HEK293 (cell line): ENCODE data around the gene KIF5A.

Experiments
- GLIS2 ChIP-seq: fragments of 450-650 bp; formaldehyde crosslinking; IDR thresholded peaks from 2 replicates; pipeline ENCODE4 v1.5.1; 2016; ENCODE audit warnings: missing biosample characterization, missing genetic modification characterization
- HOXC10 ChIP-seq: sonication (generic); formaldehyde crosslinking; IDR thresholded peaks from 2 replicates; pipeline ENCODE4 v1.8.1; 2023; ENCODE audit warnings: mild to moderate bottlenecking, missing genetic modification reagents
- MYNN ChIP-seq: fragments of 450-650 bp; formaldehyde crosslinking; IDR thresholded peaks from 2 replicates; pipeline ENCODE4 v1.5.1; 2016; ENCODE audit warnings: missing biosample characterization, missing genetic modification characterization, borderline replicate concordance
- MZF1 ChIP-seq: fragments of 450-650 bp; formaldehyde crosslinking; IDR thresholded peaks from 2 replicates; pipeline ENCODE4 v1.5.1; 2017; ENCODE audit warnings: missing biosample characterization, missing genetic modification characterization, borderline replicate concordance
- PRDM1 ChIP-seq: fragments of 450-650 bp; formaldehyde crosslinking; IDR thresholded peaks from 2 replicates; pipeline ENCODE4; 2016; ENCODE audit warnings: missing biosample characterization, missing genetic modification characterization
- PRDM4 ChIP-seq: fragments of 450-650 bp; formaldehyde crosslinking; IDR thresholded peaks from 2 replicates; pipeline ENCODE4 v1.5.1; 2017; ENCODE audit warnings: missing biosample characterization, missing genetic modification characterization
- RBAK ChIP-seq: fragments of 450-650 bp; formaldehyde crosslinking; IDR thresholded peaks from 2 replicates; pipeline ENCODE4 v1.5.1; 2016; ENCODE audit warnings: missing biosample characterization, missing genetic modification characterization
- SCRT2 ChIP-seq: fragments of 450-650 bp; formaldehyde crosslinking; IDR thresholded peaks from 2 replicates; pipeline ENCODE4 v1.5.1; 2016; ENCODE audit warnings: missing biosample characterization, missing genetic modification characterization
- TCF7L2 ChIP-seq: IDR thresholded peaks from 2 replicates; pipeline ENCODE4 v1.6.1; 2011; ENCODE audit warnings: low read depth, mild to moderate bottlenecking, inconsistent platforms, low read length, moderate library complexity, borderline replicate concordance
- ZBTB49 ChIP-seq: fragments of 450-650 bp; formaldehyde crosslinking; IDR thresholded peaks from 2 replicates; pipeline ENCODE4 v1.5.1; 2016; ENCODE audit warnings: missing biosample characterization, missing genetic modification characterization, low read depth
- ZBTB7A ChIP-seq: fragments of 450-650 bp; formaldehyde crosslinking; IDR thresholded peaks from 2 replicates; pipeline ENCODE4 v1.5.1; 2016; ENCODE audit warnings: low read depth, missing biosample characterization, missing genetic modification characterization
- ZFP3 ChIP-seq: fragments of 450-650 bp; formaldehyde crosslinking; IDR thresholded peaks from 2 replicates; pipeline ENCODE4 v1.5.1; 2016; ENCODE audit warnings: low read depth, missing biosample characterization, missing genetic modification characterization
- ZFP37 ChIP-seq: fragments of 450-650 bp; formaldehyde crosslinking; IDR thresholded peaks from 2 replicates; pipeline ENCODE4 v1.5.1; 2016; ENCODE audit warnings: missing biosample characterization, missing genetic modification characterization
- ZNF175 ChIP-seq: fragments of 450-650 bp; formaldehyde crosslinking; IDR thresholded peaks from 2 replicates; pipeline ENCODE4 v1.5.1; 2016; ENCODE audit warnings: missing biosample characterization, missing genetic modification characterization
- ZNF23 ChIP-seq: fragments of 450-650 bp; formaldehyde crosslinking; IDR thresholded peaks from 2 replicates; pipeline ENCODE4 v1.5.1; 2016; ENCODE audit warnings: missing biosample characterization, missing genetic modification characterization, borderline replicate concordance
- ZNF292 ChIP-seq: fragments of 450-650 bp; formaldehyde crosslinking; IDR thresholded peaks from 2 replicates; pipeline ENCODE4 v1.5.1; 2016; ENCODE audit warnings: low read depth, missing biosample characterization, missing genetic modification characterization, borderline replicate concordance
- ZNF354C ChIP-seq: fragments of 450-650 bp; formaldehyde crosslinking; IDR thresholded peaks from 2 replicates; pipeline ENCODE4 v1.5.1; 2016; ENCODE audit warnings: missing biosample characterization, missing genetic modification characterization, low read depth, borderline replicate concordance
- ZNF366 ChIP-seq: fragments of 450-650 bp; formaldehyde crosslinking; conservative IDR thresholded peaks from 2 replicates; pipeline ENCODE4 v1.5.1; 2016; ENCODE audit warnings: missing biosample characterization, missing genetic modification characterization
- ZNF391 ChIP-seq: fragments of 450-650 bp; formaldehyde crosslinking; IDR thresholded peaks from 2 replicates; pipeline ENCODE4 v1.5.1; 2016; ENCODE audit warnings: low read depth, missing biosample characterization, missing genetic modification characterization, borderline replicate concordance
- ZNF416 ChIP-seq: fragments of 450-650 bp; formaldehyde crosslinking; IDR thresholded peaks from 2 replicates; pipeline ENCODE4 v1.5.1; 2016; ENCODE audit warnings: missing biosample characterization, missing genetic modification characterization
- ZNF423 ChIP-seq: fragments of 450-650 bp; formaldehyde crosslinking; IDR thresholded peaks from 2 replicates; pipeline ENCODE4 v1.5.1; 2016; ENCODE audit warnings: missing biosample characterization, missing genetic modification characterization
- ZNF529 ChIP-seq: fragments of 450-650 bp; formaldehyde crosslinking; IDR thresholded peaks from 2 replicates; pipeline ENCODE4 v1.5.1; 2017; ENCODE audit warnings: missing genetic modification characterization, missing biosample characterization; ENCODE audit not compliant: insufficient replicate concordance
- ZNF555 ChIP-seq: fragments of 450-650 bp; formaldehyde crosslinking; conservative IDR thresholded peaks from 2 replicates; pipeline ENCODE4 v1.5.1; 2017; ENCODE audit warnings: missing biosample characterization, mild to moderate bottlenecking, missing genetic modification characterization, inconsistent platforms
- ZNF561 ChIP-seq: fragments of 450-650 bp; IDR thresholded peaks from 2 replicates; pipeline ENCODE4 v1.5.1; 2018; ENCODE audit warnings: missing biosample characterization, missing genetic modification characterization, borderline replicate concordance
- ZNF624 ChIP-seq: fragments of 450-650 bp; formaldehyde crosslinking; IDR thresholded peaks from 2 replicates; pipeline ENCODE4 v1.5.1; 2017; ENCODE audit warnings: missing biosample characterization, missing genetic modification characterization
- ZXDB ChIP-seq: fragments of 450-650 bp; formaldehyde crosslinking; IDR thresholded peaks from 2 replicates; pipeline ENCODE4 v1.5.1; 2016; ENCODE audit warnings: missing biosample characterization, missing genetic modification characterization
- TF ChIP-seq, protein P1 (sequence below): fragments of 450-650 bp; formaldehyde crosslinking; IDR thresholded peaks from 2 replicates; pipeline ENCODE4 v1.5.1; 2016; ENCODE audit warnings: missing biosample characterization, missing genetic modification characterization
- TF ChIP-seq, protein P2 (sequence below): fragments of 450-650 bp; formaldehyde crosslinking; IDR thresholded peaks from 2 replicates; pipeline ENCODE4 v1.5.1; 2016; ENCODE audit warnings: missing biosample characterization, missing genetic modification characterization
- TF ChIP-seq, protein P3 (sequence below): fragments of 450-650 bp; formaldehyde crosslinking; IDR thresholded peaks from 2 replicates; pipeline ENCODE4 v1.5.1; 2017; ENCODE audit warnings: missing biosample characterization, missing genetic modification characterization

The KIF5A gene

GRCh38 chr12:57522011-57522886 is 27.6 kb upstream of the KIF5A start, which contains the start of gene MBD6 (continued):
- peak; percentile 96 for TF ChIP-seq ZNF366 (tag by site-specific recombination)
- TF ChIP-seq PRDM1 (tag by site-specific recombination): peak; percentile 22; the same call in 1 of the 2 replicates
- TF ChIP-seq ZXDB (tag by site-specific recombination): peak; percentile 72
- TF ChIP-seq PRDM4: peak; percentile 92
- TF ChIP-seq, protein P1, sequence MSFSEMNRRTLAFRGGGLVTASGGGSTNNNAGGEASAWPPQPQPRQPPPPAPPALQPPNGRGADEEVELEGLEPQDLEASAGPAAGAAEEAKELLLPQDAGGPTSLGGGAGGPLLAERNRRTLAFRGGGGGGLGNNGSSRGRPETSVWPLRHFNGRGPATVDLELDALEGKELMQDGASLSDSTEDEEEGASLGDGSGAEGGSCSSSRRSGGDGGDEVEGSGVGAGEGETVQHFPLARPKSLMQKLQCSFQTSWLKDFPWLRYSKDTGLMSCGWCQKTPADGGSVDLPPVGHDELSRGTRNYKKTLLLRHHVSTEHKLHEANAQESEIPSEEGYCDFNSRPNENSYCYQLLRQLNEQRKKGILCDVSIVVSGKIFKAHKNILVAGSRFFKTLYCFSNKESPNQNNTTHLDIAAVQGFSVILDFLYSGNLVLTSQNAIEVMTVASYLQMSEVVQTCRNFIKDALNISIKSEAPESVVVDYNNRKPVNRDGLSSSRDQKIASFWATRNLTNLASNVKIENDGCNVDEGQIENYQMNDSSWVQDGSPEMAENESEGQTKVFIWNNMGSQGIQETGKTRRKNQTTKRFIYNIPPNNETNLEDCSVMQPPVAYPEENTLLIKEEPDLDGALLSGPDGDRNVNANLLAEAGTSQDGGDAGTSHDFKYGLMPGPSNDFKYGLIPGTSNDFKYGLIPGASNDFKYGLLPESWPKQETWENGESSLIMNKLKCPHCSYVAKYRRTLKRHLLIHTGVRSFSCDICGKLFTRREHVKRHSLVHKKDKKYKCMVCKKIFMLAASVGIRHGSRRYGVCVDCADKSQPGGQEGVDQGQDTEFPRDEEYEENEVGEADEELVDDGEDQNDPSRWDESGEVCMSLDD (tag by site-specific recombination): peak; percentile 99
- no peak for TF ChIP-seq ZNF416 (tag by site-specific recombination)
- TF ChIP-seq, protein P2, sequence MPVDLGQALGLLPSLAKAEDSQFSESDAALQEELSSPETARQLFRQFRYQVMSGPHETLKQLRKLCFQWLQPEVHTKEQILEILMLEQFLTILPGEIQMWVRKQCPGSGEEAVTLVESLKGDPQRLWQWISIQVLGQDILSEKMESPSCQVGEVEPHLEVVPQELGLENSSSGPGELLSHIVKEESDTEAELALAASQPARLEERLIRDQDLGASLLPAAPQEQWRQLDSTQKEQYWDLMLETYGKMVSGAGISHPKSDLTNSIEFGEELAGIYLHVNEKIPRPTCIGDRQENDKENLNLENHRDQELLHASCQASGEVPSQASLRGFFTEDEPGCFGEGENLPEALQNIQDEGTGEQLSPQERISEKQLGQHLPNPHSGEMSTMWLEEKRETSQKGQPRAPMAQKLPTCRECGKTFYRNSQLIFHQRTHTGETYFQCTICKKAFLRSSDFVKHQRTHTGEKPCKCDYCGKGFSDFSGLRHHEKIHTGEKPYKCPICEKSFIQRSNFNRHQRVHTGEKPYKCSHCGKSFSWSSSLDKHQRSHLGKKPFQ (tag by site-specific recombination): no peak
- no peak for TF ChIP-seq ZNF292 (tag by site-specific recombination)
- peak; percentile 99 for TF ChIP-seq GLIS2 (tag by site-specific recombination)
- no peak for TF ChIP-seq ZNF354C (tag by site-specific recombination)
- peak; percentile 92 for TF ChIP-seq ZBTB7A
- TF ChIP-seq ZNF555 (tag by site-specific recombination): no peak
- no peak for TF ChIP-seq ZFP3 (tag by site-specific recombination)
- TF ChIP-seq ZFP37 (tag by site-specific recombination): 0 out of 2 replicates have a peak, but pooled peaks have one; percentile 24
- no peak for TF ChIP-seq ZNF624 (tag by site-specific recombination)
- peak; percentile 29; the same call in 1 of the 2 replicates for TF ChIP-seq MYNN (tag by site-specific recombination)
- TF ChIP-seq ZBTB49 (tag by site-specific recombination): no peak
- TF ChIP-seq ZNF561 (tag by site-specific recombination): peak; percentile 34; the same call in 1 of the 2 replicates
- TF ChIP-seq ZNF391 (tag by site-specific recombination): peak; percentile 71; the same call in 1 of the 2 replicates
- peak; percentile 83 for TF ChIP-seq SCRT2 (tag by site-specific recombination)
- TF ChIP-seq TCF7L2: peak; percentile 83
- TF ChIP-seq ZNF23 (tag by site-specific recombination): no peak
- no peak for TF ChIP-seq ZNF175
- TF ChIP-seq ZNF423 (tag by site-specific recombination): peak; percentile 93
- TF ChIP-seq, protein P3, sequence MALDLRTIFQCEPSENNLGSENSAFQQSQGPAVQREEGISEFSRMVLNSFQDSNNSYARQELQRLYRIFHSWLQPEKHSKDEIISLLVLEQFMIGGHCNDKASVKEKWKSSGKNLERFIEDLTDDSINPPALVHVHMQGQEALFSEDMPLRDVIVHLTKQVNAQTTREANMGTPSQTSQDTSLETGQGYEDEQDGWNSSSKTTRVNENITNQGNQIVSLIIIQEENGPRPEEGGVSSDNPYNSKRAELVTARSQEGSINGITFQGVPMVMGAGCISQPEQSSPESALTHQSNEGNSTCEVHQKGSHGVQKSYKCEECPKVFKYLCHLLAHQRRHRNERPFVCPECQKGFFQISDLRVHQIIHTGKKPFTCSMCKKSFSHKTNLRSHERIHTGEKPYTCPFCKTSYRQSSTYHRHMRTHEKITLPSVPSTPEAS: 0 out of 2 replicates have a peak, but pooled peaks have one; percentile 20
- TF ChIP-seq ZNF529 (tag by site-specific recombination): no peak
- TF ChIP-seq MZF1: peak; percentile 27; the same call in 1 of the 2 replicates
- TF ChIP-seq RBAK (tag by site-specific recombination): no peak
- no peak for TF ChIP-seq HOXC10
